Bronchial epithelial cell (primary cell): ENCODE measurements around the gene MOK. TPM values are rescaled to one million over a fixed set of nuclear protein-coding genes. Genes with fewer than 3 reads are reported as not detected.

Experiments used
- DNase-seq: peaks from one replicate; pipeline ENCODE4 v3.0.0-alpha.2; 2010; ENCODE audit warnings: low read depth
- FAIRE-seq: peaks from 2 replicates; lab custom pipeline; 2011; peaks lifted over from hg19 to GRCh38; lab: Jason Lieb, UNC
- H3K27me3 ChIP-seq: 2 replicates; pipeline ENCODE4 v1.5.1; 2011; ENCODE audit warnings: low read length; ENCODE audit not compliant: control insufficient read depth, insufficient read depth
- H3K36me3 ChIP-seq: 2 replicates; pipeline ENCODE4 v1.5.1; 2011; ENCODE audit warnings: low read length; ENCODE audit not compliant: control insufficient read depth, insufficient read depth
- H3K4me3 ChIP-seq: 2 replicates; pipeline ENCODE4 v1.5.1; 2011; ENCODE audit warnings: mild to moderate bottlenecking, low read depth, low read length, control low read depth
- total RNA-seq: library from RNA; depleted of rRNA; stranded (reverse); fragments of >200 nt; gene quantifications from 2 replicates; pipeline ENCODE4 v1.2.1, GENCODE V29; 2014
- TF ChIP-seq, protein P1 (sequence below): IDR thresholded peaks from 2 replicates; pipeline ENCODE4 v1.5.1; 2011; ENCODE audit warnings: mild to moderate bottlenecking, moderate library complexity, low read length, control low read depth, inconsistent platforms; ENCODE audit not compliant: insufficient read depth, severe bottlenecking

The MOK gene
- total RNA-seq, 1 donor from 2014 or later = 3.2 TPM

DNA sequence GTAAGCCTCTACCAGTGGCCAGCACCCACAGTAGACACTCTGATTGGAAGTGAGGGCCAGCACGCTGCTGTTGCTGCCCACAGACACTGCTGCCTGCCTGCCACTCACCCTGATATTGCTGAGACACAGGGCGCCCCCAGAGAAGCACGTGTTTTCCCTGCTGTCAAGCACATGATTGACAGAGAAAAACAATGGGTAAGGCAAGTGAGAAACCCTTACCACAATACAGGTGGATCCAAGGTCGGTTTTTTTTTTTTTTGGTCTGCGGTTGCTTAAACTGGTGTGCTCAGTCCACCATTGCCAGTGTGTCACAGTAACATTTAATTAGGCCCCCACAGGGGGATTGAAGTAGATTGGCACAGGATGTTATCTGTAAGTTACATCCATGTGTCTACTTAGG is 99.4 kb downstream of the MOK start:
- no peak overlapping the region for H3K4me3 ChIP-seq
- H3K27me3 ChIP-seq = no peaks in the 10 kb centered on the region
- H3K36me3 ChIP-seq = peaks cover 15% of the 10 kb centered on the region
- TF ChIP-seq, protein P1, sequence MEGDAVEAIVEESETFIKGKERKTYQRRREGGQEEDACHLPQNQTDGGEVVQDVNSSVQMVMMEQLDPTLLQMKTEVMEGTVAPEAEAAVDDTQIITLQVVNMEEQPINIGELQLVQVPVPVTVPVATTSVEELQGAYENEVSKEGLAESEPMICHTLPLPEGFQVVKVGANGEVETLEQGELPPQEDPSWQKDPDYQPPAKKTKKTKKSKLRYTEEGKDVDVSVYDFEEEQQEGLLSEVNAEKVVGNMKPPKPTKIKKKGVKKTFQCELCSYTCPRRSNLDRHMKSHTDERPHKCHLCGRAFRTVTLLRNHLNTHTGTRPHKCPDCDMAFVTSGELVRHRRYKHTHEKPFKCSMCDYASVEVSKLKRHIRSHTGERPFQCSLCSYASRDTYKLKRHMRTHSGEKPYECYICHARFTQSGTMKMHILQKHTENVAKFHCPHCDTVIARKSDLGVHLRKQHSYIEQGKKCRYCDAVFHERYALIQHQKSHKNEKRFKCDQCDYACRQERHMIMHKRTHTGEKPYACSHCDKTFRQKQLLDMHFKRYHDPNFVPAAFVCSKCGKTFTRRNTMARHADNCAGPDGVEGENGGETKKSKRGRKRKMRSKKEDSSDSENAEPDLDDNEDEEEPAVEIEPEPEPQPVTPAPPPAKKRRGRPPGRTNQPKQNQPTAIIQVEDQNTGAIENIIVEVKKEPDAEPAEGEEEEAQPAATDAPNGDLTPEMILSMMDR = no peak
- no peak for FAIRE-seq
- DNase-seq = no peak

DNA sequence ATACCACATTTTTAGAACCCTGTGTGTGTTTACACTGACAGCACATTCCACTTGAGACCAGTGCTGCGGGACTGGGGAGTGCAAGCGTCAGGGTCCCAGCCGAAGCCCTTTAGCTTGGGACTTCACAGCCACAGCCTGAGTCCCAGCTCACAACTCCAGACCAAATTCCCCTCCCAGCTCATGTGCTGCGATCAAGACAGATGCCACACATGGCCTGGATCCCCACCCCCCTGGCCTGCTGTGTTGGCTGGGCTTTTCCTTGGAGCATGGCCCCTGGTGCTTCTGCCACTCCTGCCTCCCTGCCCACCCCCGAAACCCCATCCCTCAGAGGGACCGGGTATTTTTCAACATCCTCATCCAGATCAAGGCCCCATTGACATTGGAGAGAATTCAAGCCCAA is 101.6 kb downstream of the MOK start:
- Histone ChIP-seq H3K27me3 (no peaks in the 10 kb centered on the region), H3K36me3 (peaks cover 15% of the 10 kb centered on the region), H3K4me3 (no peak overlapping the region)
- TF ChIP-seq, protein P1 = no peak
- DNase-seq (no peak), FAIRE-seq (no peak)

DNA sequence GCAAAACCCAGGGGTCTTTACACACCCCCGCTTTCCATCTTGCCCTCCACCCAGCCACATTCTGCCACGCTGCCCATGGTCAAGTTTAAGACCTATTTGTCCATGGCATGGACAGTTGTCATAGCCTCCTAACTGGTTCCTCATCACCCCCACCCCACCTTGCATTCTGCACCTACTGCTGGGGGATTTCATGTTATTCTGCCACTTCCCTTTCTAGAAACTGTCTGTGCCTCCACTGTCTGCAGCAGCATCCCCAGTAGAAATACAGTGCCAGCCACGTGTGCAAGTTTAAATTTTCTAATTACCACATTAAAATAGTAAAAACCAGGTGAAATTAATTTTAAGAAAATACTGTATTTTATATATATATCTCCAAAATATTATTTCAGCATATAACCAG is 102.0 kb downstream of the MOK start:
- TF ChIP-seq, protein P1 = no peak
- DNase-seq (no peak), FAIRE-seq (no peak)
- Histone ChIP-seq H3K4me3 (no peak overlapping the region), H3K36me3 (peaks cover 14% of the 10 kb centered on the region), H3K27me3 (no peaks in the 10 kb centered on the region)

DNA sequence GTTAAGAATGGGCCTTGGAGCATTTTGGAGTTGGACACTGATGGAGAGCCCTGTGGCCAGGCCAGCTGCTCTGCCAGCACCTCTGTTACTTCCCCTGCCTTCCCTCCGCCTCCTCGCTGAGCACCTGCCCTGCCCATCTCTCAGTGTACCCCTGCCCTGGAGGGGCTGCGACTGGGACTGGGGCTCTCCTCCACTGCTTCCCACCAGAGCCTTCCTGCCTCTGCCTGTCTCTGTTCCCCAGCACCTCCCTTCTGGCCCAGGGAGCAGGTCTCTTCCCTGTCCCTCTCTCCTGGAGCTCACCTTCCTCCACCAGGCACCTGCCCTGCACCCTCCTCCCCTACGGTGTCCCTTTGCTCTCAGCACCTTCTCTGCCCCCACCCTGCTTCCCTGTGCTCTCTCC is 103.2 kb downstream of the MOK start:
- DNase-seq (no peak), FAIRE-seq (no peak)
- Histone ChIP-seq H3K4me3 (no peak overlapping the region), H3K36me3 (peaks cover 15% of the 10 kb centered on the region), H3K27me3 (no peaks in the 10 kb centered on the region)
- TF ChIP-seq, protein P1 = no peak

DNA sequence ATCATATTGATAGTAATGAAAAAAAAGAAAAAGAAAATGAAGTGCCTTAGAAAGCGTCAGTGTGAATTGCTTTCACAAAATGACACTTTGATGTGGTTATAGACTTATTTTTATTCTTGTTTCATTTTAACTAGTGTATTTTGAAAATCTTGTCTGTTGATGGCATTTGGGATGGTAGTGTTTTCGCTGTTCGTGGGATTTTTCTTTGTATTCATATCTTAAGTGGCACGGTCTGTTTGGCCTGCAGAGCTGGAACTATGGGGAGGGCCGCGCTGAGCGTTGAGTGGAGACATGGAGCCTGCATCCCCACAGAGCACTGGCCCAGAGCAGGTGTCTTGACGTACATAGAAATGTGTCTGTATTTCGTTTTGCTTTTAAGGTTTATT is 103.6 kb downstream of the MOK start:
- TF ChIP-seq, protein P1 = no peak
- Histone ChIP-seq H3K27me3 (no peaks in the 10 kb centered on the region), H3K36me3 (peaks cover 17% of the 10 kb centered on the region), H3K4me3 (no peak overlapping the region)
- DNase-seq (no peak), FAIRE-seq (no peak)

DNA sequence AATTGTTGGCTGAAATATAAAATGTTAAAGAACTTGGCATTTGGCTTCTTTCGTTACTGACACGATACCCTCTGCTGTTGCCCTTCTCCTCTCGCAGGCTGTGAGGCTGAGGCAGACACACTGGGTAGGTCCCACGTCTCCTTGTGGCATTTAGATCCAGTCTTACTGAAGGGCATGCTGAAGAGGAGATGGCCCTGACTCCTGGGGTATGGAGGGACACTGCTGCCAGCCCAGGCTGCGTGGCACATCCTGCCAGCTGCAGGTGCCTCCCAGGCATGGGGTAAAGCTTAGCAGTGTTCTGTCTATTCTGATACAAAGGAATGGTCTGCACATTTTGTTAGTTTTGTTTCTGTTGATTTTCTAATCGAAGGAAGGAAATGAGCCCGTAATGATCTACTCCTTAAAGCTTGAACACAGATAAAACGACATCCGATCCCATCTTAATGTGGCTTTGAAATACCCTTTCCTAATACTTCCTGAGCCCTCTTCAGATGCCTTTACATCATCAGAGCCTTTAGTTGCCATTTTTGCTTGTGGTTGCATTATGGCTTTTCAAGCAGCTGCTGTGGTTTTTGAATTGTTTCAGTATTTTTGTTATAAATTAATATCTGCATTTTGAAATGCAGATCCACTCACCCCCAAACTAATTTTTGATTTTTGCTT is 104.1 kb downstream of the MOK start:
- H3K27me3 ChIP-seq = no peaks in the 10 kb centered on the region
- DNase-seq (no peak), FAIRE-seq (peak; percentile 50)
- TF ChIP-seq, protein P1 = no peak
- H3K36me3 ChIP-seq = peaks cover 17% of the 10 kb centered on the region
- H3K4me3 ChIP-seq = no peak overlapping the region
